Keratinocyte (primary cell): ENCODE results near the gene MDM4.

Experiments
- CTCF ChIP-seq, 3 experiments: IDR thresholded peaks in 1 of 3; conservative IDR thresholded peaks in 1 of 3; optimal IDR thresholded peaks in 1 of 3; 2 replicates in 2 of 3; 3 replicates in 1 of 3; pipeline versions ENCODE3 to v1.5.1; 2011; ENCODE audit warnings: low read length in 3 of 3, mild to moderate bottlenecking in 3 of 3, moderate library complexity in 2 of 3, control low read depth in 1 of 3, inconsistent platforms in 1 of 3; ENCODE audit not compliant: insufficient read depth in 2 of 3; ENCODE audit errors: extremely low read depth in 1 of 3
- EZH2 ChIP-seq: IDR thresholded peaks from one replicate; pipeline ENCODE4 v1.6.1; 2012; ENCODE audit warnings: inconsistent platforms, mild to moderate bottlenecking, low read length, moderate library complexity

GRCh38 chr1:204545202-204545601, 29.0 kb downstream of the MDM4 start:
- TF ChIP-seq CTCF (optimal IDR thresholded peaks at IDR 0.05 in 1 of 3, IDR thresholded peaks at IDR 0.05 in 1 of 3, conservative IDR thresholded peaks at IDR 0.05 in 1 of 3; ENCODE audit: extremely low read depth in 1 of 3, insufficient read depth in 2 of 3, low read length in 3 of 3) (no peak), EZH2 (no peak)
